Cardiac muscle cell (in vitro differentiated cells and primary cell): Measurements from ENCODE around the gene TLL2. TPM values are rescaled to one million over a fixed set of nuclear protein-coding genes. Genes with fewer than 3 reads are reported as not detected.

Experiments used
- DNase-seq, 2 donors: peaks; one replicate each; pipeline versions ENCODE4 v3.0.0 to v3.0.0-alpha.2; 2010 to 2017; ENCODE audit warnings: low read depth in 1 of 2, low spot score in 1 of 2
- H3K27ac ChIP-seq: fragments of 200-600 bp; sonication (generic); 2 replicates; pipeline ENCODE4 v1.5.1; 2016
- H3K27me3 ChIP-seq: fragments of 200-600 bp; sonication (generic); 2 replicates; pipeline ENCODE4 v1.6.0; 2016; ENCODE audit warnings: control low read depth
- H3K36me3 ChIP-seq: fragments of 200-600 bp; sonication (generic); 2 replicates; pipeline ENCODE4 v1.5.1; 2016; ENCODE audit warnings: control low read depth
- H3K4me1 ChIP-seq: fragments of 200-600 bp; sonication (generic); 2 replicates; pipeline ENCODE4 v1.8.1; 2017; ENCODE audit warnings: low read depth, mild to moderate bottlenecking, mixed run types
- H3K4me3 ChIP-seq: fragments of 200-600 bp; sonication (generic); 2 replicates; pipeline ENCODE4 v1.5.1; 2016; ENCODE audit warnings: mild to moderate bottlenecking
- H3K9me3 ChIP-seq: fragments of 200-600 bp; sonication (generic); 2 replicates; pipeline ENCODE4 v1.5.1; 2017; ENCODE audit warnings: low read depth, mild to moderate bottlenecking, control low read depth
- CTCF ChIP-seq: IDR thresholded peaks from 2 replicates; pipeline ENCODE4 v1.5.1; 2012; ENCODE audit warnings: low read depth, mild to moderate bottlenecking, low read length
- polyA plus RNA-seq: library from polyadenylated mRNA; unstranded; fragments of >200 nt; fragmentation: Nextera tagmentation; extraction: Ambion mirVana; gene quantifications from 2 replicates; pipeline ENCODE4 v1.2.1, GENCODE V29; 2016
- total RNA-seq: library from RNA; depleted of rRNA; stranded (reverse); fragments of >200 nt; gene quantifications from 2 replicates; pipeline ENCODE4 v1.2.3, GENCODE V29; 2016

The TLL2 gene
- total and polyA plus RNA-seq, 2 experiments from 2014 or later: 0.15 to 0.55 TPM

DNA sequence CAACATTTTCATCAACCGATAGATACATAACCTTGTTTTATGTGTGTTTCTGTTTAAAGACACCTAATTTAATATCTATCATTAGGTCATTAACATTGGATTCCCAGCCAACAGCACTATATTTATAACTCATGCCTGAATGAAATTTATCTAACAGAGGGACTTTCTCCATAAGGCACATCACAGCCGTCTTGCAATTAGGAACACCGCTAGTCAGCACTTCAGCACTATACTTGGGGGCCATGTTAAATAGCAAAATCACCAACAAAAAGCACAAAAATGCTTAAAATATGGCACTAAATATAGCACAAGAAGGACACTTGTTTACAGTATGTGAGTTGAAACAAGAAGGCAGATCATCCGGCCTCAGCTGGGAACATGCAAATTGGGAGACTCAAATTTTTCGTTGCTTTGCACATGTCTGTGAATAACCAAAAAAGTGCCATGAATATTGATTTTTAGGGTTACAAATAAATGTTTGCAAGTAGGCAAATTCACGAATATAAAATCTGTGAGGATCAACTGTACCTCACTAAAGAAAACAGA is 51.0 kb downstream of the TLL2 start:
- Histone ChIP-seq H3K4me3 (no peak overlapping the region), H3K27ac (no peak overlapping the region), H3K9me3 (no peaks in the 10 kb centered on the region), H3K36me3 (no peaks in the 10 kb centered on the region), H3K4me1 (no peaks in the 10 kb centered on the region), H3K27me3 (no peaks in the 10 kb centered on the region)
- DNase-seq: no peak
- TF ChIP-seq CTCF: no peak

- Histone ChIP-seq H3K4me3 (no peak overlapping the region), H3K27me3 (no peaks in the 10 kb centered on the region)
Measured at GRCh38 chr10:96460316-96460715, 53.4 kb downstream of the TLL2 start.

GRCh38 chr10:96457341-96457740 is 56.4 kb downstream of the TLL2 start:
- no peaks in the 10 kb centered on the region for H3K9me3 ChIP-seq
- H3K27me3 ChIP-seq: no peaks in the 10 kb centered on the region
- H3K4me3 ChIP-seq: no peak overlapping the region
- TF ChIP-seq CTCF: no peak
- H3K36me3 ChIP-seq: no peaks in the 10 kb centered on the region
- H3K4me1 ChIP-seq: no peaks in the 10 kb centered on the region
- no peak for DNase-seq
- H3K27ac ChIP-seq: no peak overlapping the region

More at GRCh38 chr10:96460316-96460715, 53.4 kb downstream of the TLL2 start:
- H3K27ac ChIP-seq: no peak overlapping the region
- no peak for TF ChIP-seq CTCF
- no peak for DNase-seq
- H3K4me1 ChIP-seq: no peaks in the 10 kb centered on the region
- H3K36me3 ChIP-seq: no peaks in the 10 kb centered on the region
- no peaks in the 10 kb centered on the region for H3K9me3 ChIP-seq

DNA sequence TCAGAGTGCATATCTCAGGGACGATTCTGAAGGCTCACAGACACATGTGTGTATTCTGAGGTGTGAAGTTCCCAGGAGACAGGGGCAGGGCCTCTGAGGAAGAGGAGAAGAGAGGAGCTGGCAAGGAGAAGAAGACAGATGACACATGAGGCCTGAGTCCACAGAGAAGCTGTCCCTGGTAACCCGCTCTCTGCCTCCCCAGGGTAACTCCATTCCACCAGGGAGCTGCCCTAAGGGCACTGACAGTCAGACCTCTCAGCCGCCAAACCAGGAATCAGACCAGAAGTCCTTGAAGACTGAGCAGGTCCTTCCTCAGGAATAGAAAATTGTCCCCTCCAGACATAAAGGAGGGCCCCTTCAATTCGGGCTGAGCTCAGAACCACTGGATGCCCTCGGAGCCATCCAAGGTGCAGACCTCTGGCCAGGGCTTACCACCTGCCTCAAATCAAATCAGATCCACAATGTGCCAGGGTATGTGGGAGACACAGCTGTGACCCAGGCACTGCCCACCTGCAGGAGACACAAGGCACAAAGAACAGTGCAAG is 57.4 kb downstream of the TLL2 start:
- Histone ChIP-seq H3K27ac (no peak overlapping the region), H3K36me3 (no peaks in the 10 kb centered on the region), H3K4me1 (no peaks in the 10 kb centered on the region), H3K27me3 (no peaks in the 10 kb centered on the region), H3K9me3 (no peaks in the 10 kb centered on the region), H3K4me3 (no peak overlapping the region)
- no peak for DNase-seq
- TF ChIP-seq CTCF: no peak

GRCh38 chr10:96453856-96454583 is 59.7 kb downstream of the TLL2 start:
- H3K9me3 ChIP-seq: no peaks in the 10 kb centered on the region
- H3K4me1 ChIP-seq: no peaks in the 10 kb centered on the region
- H3K27ac ChIP-seq: no peak overlapping the region
- no peak for DNase-seq
- no peaks in the 10 kb centered on the region for H3K36me3 ChIP-seq
- no peaks in the 10 kb centered on the region for H3K27me3 ChIP-seq
- no peak for TF ChIP-seq CTCF
- H3K4me3 ChIP-seq: no peak overlapping the region
